Nasal cavity respiratory epithelium epithelial cell of viscerocranial mucosa (primary cell): ENCODE data around the gene HTATIP2. TPM values are rescaled to one million over a fixed set of nuclear protein-coding genes. Genes with fewer than 3 reads are reported as not detected.

Experiments used
- total RNA-seq: library from RNA; depleted of rRNA; stranded (reverse); fragments of >200 nt; gene quantifications from 2 replicates; pipeline ENCODE4 v1.2.3, GENCODE V29; 2014

HTATIP2 gene
- 76.6 and 111 TPM in 2 replicates for total RNA-seq

DNA sequence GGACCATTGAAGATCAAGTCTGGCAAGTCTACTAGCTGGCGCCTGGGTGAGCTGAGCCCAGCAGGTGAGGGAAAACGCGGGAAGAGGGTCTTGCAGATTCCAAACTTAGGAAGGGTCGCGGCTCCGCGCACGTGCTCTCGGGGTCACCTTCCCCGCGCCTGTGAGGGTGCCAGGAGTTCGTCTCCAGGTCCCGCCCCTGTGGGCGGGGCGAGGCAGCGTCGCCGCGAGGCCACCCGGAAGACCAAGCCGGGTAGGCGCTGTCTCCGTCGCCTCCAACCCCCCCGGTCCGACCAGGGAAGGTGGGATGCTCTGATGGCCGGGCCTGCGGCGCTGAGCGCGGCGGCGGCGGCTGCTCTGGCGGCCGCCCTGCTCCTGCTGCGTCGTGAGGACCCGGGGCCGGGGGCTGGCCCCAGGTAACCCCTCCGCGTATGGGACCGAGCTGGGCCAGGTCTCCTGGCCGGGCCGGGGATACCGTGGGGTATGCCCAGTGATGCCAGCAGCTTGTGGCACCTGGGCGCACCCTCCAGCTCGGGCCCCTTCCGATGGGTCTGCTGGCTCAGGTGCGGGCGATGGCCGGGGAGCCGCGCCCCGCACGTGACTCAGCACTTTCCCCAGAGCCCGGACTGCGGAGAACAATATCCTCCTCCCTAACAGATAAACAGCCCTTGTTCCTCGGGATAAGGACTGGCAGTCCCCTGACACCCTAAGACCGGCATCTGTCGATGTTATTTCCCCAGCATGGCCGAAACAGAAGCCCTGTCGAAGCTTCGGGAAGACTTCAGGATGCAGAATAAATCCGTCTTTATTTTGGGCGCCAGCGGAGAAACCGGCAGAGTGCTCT is at the start of gene HTATIP2:
HTATIP2 (plus strand) TSS at position 215 of the 841 bp plus-strand sequence; CDS start at position 739, 524 bp downstream.

DNA sequence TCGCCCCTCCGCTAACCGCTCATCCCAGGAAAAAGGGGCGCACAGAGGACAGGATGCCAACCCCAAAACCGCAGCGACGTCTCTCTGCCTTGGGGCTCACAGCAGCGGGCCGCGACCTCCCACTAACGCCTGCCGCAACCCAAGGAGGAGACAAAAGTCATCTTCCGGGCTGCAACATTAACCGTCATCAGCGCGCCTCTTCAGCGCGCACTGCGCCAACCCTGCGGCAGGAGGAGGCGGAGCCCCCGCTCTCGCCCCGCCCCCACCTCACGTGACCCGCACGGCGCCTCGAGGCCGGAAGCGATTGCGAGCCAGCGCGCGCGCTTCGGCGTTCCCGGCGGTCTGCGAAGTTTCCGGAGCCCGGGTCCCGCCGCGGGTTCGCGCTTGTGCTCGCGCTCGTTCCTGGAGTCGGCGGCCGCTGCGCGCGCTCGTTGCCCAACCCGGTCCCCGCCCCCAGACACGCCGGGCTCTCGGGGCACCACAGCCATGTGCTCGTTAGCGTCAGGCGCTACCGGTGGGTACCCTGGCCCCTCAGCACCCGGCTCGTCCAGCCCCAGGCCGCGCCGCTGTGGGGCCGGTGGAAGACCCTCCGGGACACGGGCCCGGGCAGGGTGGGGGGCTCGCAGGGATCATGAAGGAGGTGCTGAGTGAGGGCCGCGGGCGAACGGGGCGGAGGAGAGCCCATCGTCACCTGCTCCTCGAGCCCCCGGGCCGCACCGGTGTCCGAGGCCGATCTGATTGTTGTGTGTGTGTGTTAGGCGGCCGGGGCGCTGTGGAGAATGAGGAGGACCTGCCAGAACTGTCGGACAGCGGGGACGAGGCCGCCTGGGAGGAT is 24.0 kb downstream of the HTATIP2 start, which contains the start of gene PRMT3:
PRMT3 (plus strand) TSS at position 456 of the 835 bp plus-strand sequence; CDS start at position 487, 31 bp downstream.

Other genes starting within 250 kb of the HTATIP2 start
- not detected in 2 replicates for gene DBX1, start 203.2 kb upstream of the HTATIP2 start, total RNA-seq
- gene PRMT3, start 24.0 kb downstream of the HTATIP2 start, total RNA-seq, result 32.6 and 42.0 TPM in 2 replicates
- gene SLC6A5, start 235.9 kb downstream of the HTATIP2 start, total RNA-seq, result not detected in 2 replicates